ENCODE results near the gene NECTIN2.

GRCh38 chr19:44866664-44867063 is 20.6 kb downstream of the NECTIN2 start:
- TF ChIP-seq CTCF (IDR thresholded peaks at IDR 0.05) (no peak), POLR2A (IDR thresholded peaks at IDR 0.05) (no peak)

Measured in Peyer's patch (tissue), 4 donors.